ENCODE data around the gene NOS1AP.

GRCh38 chr1:162367073-162367472, 297.6 kb downstream of the NOS1AP start:
- TF ChIP-seq, protein P1, sequence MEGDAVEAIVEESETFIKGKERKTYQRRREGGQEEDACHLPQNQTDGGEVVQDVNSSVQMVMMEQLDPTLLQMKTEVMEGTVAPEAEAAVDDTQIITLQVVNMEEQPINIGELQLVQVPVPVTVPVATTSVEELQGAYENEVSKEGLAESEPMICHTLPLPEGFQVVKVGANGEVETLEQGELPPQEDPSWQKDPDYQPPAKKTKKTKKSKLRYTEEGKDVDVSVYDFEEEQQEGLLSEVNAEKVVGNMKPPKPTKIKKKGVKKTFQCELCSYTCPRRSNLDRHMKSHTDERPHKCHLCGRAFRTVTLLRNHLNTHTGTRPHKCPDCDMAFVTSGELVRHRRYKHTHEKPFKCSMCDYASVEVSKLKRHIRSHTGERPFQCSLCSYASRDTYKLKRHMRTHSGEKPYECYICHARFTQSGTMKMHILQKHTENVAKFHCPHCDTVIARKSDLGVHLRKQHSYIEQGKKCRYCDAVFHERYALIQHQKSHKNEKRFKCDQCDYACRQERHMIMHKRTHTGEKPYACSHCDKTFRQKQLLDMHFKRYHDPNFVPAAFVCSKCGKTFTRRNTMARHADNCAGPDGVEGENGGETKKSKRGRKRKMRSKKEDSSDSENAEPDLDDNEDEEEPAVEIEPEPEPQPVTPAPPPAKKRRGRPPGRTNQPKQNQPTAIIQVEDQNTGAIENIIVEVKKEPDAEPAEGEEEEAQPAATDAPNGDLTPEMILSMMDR (IDR thresholded peaks at IDR 0.05), result no peak
- TF ChIP-seq POLR2A (IDR thresholded peaks at IDR 0.05), result no peak
